ENCODE measurements around the gene SNRPD2.

- TF ChIP-seq POLR2AphosphoS5 (IDR thresholded peaks at IDR 0.05; ENCODE audit: low read depth, low read length) (peak; percentile 48; the same call in 1 of the 2 replicates), SIN3A (IDR thresholded peaks at IDR 0.05; ENCODE audit: borderline replicate concordance, insufficient read depth, low read length) (no peak), REST (IDR thresholded peaks at IDR 0.05; ENCODE audit: insufficient read depth in 1 of 2, low read depth in 2 of 2, low read length in 2 of 2) (no peak), TAF1 (IDR thresholded peaks at IDR 0.05; ENCODE audit: borderline replicate concordance, insufficient read depth, low read length) (no peak), FOXP2 (optimal IDR thresholded peaks at IDR 0.05; ENCODE audit: borderline replicate concordance, extremely low read depth, extremely low read length, insufficient read depth) (no peak)
Measured at GRCh38 chr19:45670670-45671453, 20.9 kb downstream of the SNRPD2 start.
